Measurements from ENCODE around the gene EXOC6B.

The EXOC6B gene

DNA sequence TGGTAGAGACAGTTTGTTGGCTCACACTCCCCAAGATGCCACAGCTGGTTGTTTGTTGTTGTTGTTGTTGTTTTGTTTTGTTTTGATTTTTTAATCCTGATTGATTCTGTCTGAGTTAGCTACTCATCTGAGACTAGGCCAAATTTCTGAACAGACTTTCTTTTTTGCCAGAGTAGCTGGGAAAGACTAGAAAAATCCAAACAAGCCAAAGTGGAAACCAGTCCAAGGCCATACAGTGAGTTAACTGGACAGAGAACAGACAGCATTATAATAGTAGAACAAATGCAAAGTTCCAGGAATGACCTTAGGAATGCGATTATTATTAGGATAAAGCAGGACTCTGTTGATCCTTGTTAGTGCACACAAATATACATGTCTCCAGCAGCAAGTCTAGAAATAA lies 634.4 kb downstream of the EXOC6B start:
- peaks cover 5% of the 10 kb centered on the region for H3K9me3 ChIP-seq (ENCODE audit: control insufficient read depth, low read length)
- no peaks in the 10 kb centered on the region for H3K4me1 ChIP-seq (ENCODE audit: control insufficient read depth, insufficient read depth, low read length, poor library complexity, severe bottlenecking)
- no peaks in the 10 kb centered on the region for H3K36me3 ChIP-seq (ENCODE audit: control insufficient read depth, insufficient read depth, low read length)
- H3K27ac ChIP-seq (ENCODE audit: low read depth, low read length, severe bottlenecking), result no peak overlapping the region
- WGBS, 2 experiments (ENCODE audit: insufficient coverage in 2 of 2), result 100% methylated on average over 1 of the region's 1 CpG; no CpG with 5 or more reads in 1 of the 2 experiments
- H3K4me3 ChIP-seq (ENCODE audit: extremely low read depth, insufficient read depth, low read length, poor library complexity, severe bottlenecking), result no peak overlapping the region

DNA sequence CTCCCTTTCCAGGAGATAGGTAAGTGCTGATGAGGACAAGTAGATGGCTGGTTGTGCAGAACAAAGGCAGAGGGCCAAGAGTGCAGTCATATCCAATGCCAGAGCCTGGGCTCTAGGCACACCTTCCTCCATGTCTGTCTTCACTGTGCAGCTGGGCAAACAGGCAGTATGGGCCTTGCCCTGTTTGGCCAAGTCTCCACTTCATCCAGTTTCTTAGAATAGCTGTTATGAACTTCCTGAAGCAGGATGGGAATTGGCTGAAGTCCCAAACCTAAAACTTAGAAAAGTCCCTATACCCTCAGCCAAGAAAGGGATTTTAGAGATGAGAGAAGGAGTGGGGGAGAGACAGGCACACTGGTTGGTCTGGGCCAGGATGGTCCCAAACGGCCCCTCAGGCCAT lies 640.6 kb downstream of the EXOC6B start:
- Histone ChIP-seq H3K4me3 (ENCODE audit: extremely low read depth, insufficient read depth, low read length, poor library complexity, severe bottlenecking) (no peak overlapping the region), H3K36me3 (ENCODE audit: control insufficient read depth, insufficient read depth, low read length) (no peaks in the 10 kb centered on the region), H3K4me1 (ENCODE audit: control insufficient read depth, insufficient read depth, low read length, poor library complexity, severe bottlenecking) (peaks cover 3% of the 10 kb centered on the region), H3K9me3 (ENCODE audit: control insufficient read depth, low read length) (peaks cover 5% of the 10 kb centered on the region), H3K27ac (ENCODE audit: low read depth, low read length, severe bottlenecking) (no peak overlapping the region)
- WGBS, 2 experiments (ENCODE audit: insufficient coverage in 2 of 2), result no CpG with 5 or more reads among the region's 1 CpG

DNA sequence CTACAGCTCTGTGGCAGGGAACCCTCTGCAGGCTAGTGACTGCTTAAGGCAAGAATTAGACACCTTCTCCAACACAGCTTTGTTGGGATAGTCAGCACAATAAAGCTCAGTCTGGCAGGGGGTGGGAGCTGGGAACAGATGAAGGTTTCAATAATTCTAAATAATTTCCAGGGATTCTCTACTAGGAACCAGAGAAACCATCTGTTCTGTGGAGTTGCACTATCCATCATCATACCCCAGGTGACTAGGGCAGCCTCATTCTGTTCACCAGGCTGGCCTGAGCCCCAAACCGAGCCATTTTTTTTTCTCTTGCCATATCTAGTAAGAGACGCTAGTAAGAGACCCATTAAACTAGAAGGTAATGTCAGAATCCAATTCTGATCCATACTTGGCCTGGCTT lies 642.4 kb downstream of the EXOC6B start:
- H3K4me1 ChIP-seq (ENCODE audit: control insufficient read depth, insufficient read depth, low read length, poor library complexity, severe bottlenecking), result peaks cover 3% of the 10 kb centered on the region
- peaks cover 7% of the 10 kb centered on the region for H3K36me3 ChIP-seq (ENCODE audit: control insufficient read depth, insufficient read depth, low read length)
- H3K27ac ChIP-seq (ENCODE audit: low read depth, low read length, severe bottlenecking), result no peak overlapping the region
- no peak overlapping the region for H3K4me3 ChIP-seq (ENCODE audit: extremely low read depth, insufficient read depth, low read length, poor library complexity, severe bottlenecking)
- 100% methylated on average over 1 of the region's 2 CpGs; no CpG with 5 or more reads in 1 of the 2 experiments for WGBS, 2 experiments (ENCODE audit: insufficient coverage in 2 of 2)
- H3K9me3 ChIP-seq (ENCODE audit: control insufficient read depth, low read length), result peaks cover 5% of the 10 kb centered on the region

DNA sequence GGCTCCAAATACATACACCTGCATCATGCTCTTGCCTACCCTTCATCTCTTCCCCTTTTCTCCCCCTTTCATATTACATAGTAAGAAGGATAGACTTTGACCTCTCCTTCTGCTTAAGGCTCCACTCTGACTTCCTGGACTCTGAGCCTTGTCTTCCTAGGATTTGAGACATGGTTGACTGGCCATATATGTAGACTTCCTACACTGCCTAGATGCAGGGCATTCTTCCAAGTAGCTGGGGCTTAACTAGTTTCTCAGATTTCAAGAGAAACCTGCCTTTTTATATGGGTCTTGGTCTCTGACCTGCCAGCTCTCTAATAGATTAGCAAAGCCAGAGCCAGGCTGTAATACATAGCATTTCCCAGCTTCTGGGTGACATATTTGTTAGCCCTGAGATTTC lies 642.8 kb downstream of the EXOC6B start:
- H3K9me3 ChIP-seq (ENCODE audit: control insufficient read depth, low read length), result peaks cover 5% of the 10 kb centered on the region
- H3K4me3 ChIP-seq (ENCODE audit: extremely low read depth, insufficient read depth, low read length, poor library complexity, severe bottlenecking), result no peak overlapping the region
- H3K4me1 ChIP-seq (ENCODE audit: control insufficient read depth, insufficient read depth, low read length, poor library complexity, severe bottlenecking), result peaks cover 3% of the 10 kb centered on the region
- H3K36me3 ChIP-seq (ENCODE audit: control insufficient read depth, insufficient read depth, low read length), result peaks cover 11% of the 10 kb centered on the region
- no peak overlapping the region for H3K27ac ChIP-seq (ENCODE audit: low read depth, low read length, severe bottlenecking)

DNA sequence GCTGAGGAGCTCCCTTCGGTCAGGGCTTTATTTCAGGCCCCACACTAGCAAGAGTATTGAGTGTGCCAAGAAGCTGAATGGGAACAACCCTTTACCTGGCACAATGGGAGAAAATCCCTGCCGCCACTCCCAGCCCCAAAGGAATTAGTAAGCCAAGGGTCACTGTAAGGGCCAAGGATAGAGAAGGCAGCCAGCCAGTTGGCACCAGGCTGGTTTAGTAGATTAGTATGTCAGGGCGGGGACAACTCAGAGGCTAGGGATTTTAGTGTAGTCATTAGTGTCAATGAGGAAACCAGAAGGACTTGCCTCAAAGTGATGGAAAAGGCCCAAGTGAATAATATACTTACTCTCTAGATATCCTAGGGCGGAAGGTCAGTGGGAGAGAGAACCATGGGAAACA lies 643.3 kb downstream of the EXOC6B start:
- Histone ChIP-seq H3K36me3 (ENCODE audit: control insufficient read depth, insufficient read depth, low read length) (peaks cover 16% of the 10 kb centered on the region), H3K9me3 (ENCODE audit: control insufficient read depth, low read length) (peaks cover under 1% of the 10 kb centered on the region), H3K27ac (ENCODE audit: low read depth, low read length, severe bottlenecking) (no peak overlapping the region), H3K4me1 (ENCODE audit: control insufficient read depth, insufficient read depth, low read length, poor library complexity, severe bottlenecking) (peaks cover 3% of the 10 kb centered on the region), H3K4me3 (ENCODE audit: extremely low read depth, insufficient read depth, low read length, poor library complexity, severe bottlenecking) (no peak overlapping the region)
- 100% methylated on average over 2 to 3 of the region's 4 CpGs for WGBS, 2 experiments (ENCODE audit: insufficient coverage in 2 of 2)

DNA sequence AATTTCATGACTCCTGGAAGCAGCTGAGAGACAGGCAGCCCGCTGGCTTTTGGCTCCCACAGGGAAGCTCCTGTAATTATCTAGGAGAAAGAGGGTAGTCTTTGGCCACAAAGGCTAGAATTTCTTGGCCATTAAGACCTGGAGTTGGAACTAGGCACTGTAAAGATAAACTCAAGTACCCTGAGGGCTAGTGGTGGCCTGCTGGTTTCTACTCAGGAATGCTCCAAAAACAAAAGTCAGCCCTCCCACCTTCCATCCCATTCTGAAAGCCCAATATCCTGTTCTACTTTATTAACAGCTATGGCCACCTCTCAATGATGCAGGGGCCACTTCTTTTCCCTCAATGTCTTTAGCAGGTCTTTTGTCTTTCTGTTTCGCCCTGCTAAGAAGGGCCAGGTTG lies 644.2 kb downstream of the EXOC6B start:
- no peak overlapping the region for H3K4me3 ChIP-seq (ENCODE audit: extremely low read depth, insufficient read depth, low read length, poor library complexity, severe bottlenecking)
- H3K9me3 ChIP-seq (ENCODE audit: control insufficient read depth, low read length), result no peaks in the 10 kb centered on the region
- H3K36me3 ChIP-seq (ENCODE audit: control insufficient read depth, insufficient read depth, low read length), result peaks cover 21% of the 10 kb centered on the region
- H3K4me1 ChIP-seq (ENCODE audit: control insufficient read depth, insufficient read depth, low read length, poor library complexity, severe bottlenecking), result peaks cover 3% of the 10 kb centered on the region
- 80% methylated on average over 1 of the region's 2 CpGs; no CpG with 5 or more reads in 1 of the 2 experiments for WGBS, 2 experiments (ENCODE audit: insufficient coverage in 2 of 2)
- H3K27ac ChIP-seq (ENCODE audit: low read depth, low read length, severe bottlenecking), result no peak overlapping the region

DNA sequence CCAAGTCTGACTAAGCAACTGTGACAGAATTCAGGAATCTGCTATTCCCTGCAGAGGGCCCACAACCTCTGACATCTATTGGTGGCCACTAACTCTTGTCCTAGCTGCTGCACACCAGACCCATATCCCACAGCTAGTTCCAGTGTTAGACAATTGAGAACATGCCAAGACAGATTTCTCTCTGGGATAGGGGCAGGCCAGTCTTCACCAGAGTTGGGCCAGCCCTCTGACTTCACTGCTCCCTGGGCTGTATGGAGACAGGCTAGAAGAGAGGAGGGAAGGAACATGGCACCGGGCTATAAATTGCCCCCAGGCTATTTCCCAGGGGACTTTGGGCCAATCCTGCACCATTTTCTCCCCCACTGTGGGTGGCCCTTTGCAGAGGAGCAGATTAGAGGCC lies 645.5 kb downstream of the EXOC6B start:
- WGBS, 2 experiments (ENCODE audit: insufficient coverage in 2 of 2), result no CpG with 5 or more reads among the region's 1 CpG
- H3K4me1 ChIP-seq (ENCODE audit: control insufficient read depth, insufficient read depth, low read length, poor library complexity, severe bottlenecking), result peaks cover 3% of the 10 kb centered on the region
- H3K9me3 ChIP-seq (ENCODE audit: control insufficient read depth, low read length), result no peaks in the 10 kb centered on the region
- H3K27ac ChIP-seq (ENCODE audit: low read depth, low read length, severe bottlenecking), result no peak overlapping the region
- H3K36me3 ChIP-seq (ENCODE audit: control insufficient read depth, insufficient read depth, low read length), result peaks cover 28% of the 10 kb centered on the region
- H3K4me3 ChIP-seq (ENCODE audit: extremely low read depth, insufficient read depth, low read length, poor library complexity, severe bottlenecking), result no peak overlapping the region

DNA sequence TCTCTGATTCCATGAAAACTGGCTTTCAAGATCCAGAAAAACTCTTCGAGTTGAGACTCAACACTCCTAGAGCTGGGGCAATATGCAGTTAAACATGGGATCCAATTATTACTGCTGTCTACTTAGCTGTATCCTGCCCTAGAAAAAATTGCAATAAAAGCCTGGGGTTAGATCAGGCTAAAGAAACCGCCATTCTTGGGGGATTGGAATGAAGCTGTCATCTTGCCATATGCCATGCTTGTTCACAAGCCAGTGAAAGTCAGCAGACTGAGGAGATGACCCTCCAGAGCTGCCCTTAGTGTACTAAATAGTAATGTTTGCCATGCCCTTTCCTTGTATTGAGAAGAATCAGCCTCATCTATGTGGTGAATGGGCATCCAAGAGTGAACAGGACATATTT lies 647.3 kb downstream of the EXOC6B start:
- 94 to 100% methylated on average over 2 of the region's 2 CpGs for WGBS, 2 experiments (ENCODE audit: insufficient coverage in 2 of 2)
- Histone ChIP-seq H3K27ac (ENCODE audit: low read depth, low read length, severe bottlenecking) (no peak overlapping the region), H3K9me3 (ENCODE audit: control insufficient read depth, low read length) (no peaks in the 10 kb centered on the region), H3K36me3 (ENCODE audit: control insufficient read depth, insufficient read depth, low read length) (peaks cover 28% of the 10 kb centered on the region), H3K4me3 (ENCODE audit: extremely low read depth, insufficient read depth, low read length, poor library complexity, severe bottlenecking) (no peak overlapping the region), H3K4me1 (ENCODE audit: control insufficient read depth, insufficient read depth, low read length, poor library complexity, severe bottlenecking) (peaks cover 8% of the 10 kb centered on the region)

DNA sequence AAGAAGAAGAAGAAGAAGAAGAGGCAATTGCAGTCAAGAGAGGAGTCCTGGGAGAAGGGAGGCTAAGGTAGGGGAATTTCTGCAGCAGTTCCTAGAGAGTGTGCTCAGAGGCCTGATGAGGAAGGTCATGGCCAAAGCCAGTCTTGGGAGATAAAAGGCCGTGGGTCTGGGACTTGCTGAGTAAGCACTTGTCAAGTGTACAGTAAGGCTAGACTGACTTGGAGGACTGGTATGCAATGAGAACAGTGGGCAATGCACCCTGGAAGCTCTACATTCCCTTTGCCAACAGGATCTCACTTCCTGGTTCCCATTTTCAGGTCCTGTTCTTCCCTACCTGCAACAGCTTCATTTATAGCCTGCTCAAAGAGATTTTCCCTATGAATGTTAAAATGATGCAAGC lies 649.6 kb downstream of the EXOC6B start:
- Histone ChIP-seq H3K27ac (ENCODE audit: low read depth, low read length, severe bottlenecking) (no peak overlapping the region), H3K36me3 (ENCODE audit: control insufficient read depth, insufficient read depth, low read length) (peaks cover 28% of the 10 kb centered on the region)
- 89 to 91% methylated on average over 1 of the region's 1 CpG for WGBS, 2 experiments (ENCODE audit: insufficient coverage in 2 of 2)

DNA sequence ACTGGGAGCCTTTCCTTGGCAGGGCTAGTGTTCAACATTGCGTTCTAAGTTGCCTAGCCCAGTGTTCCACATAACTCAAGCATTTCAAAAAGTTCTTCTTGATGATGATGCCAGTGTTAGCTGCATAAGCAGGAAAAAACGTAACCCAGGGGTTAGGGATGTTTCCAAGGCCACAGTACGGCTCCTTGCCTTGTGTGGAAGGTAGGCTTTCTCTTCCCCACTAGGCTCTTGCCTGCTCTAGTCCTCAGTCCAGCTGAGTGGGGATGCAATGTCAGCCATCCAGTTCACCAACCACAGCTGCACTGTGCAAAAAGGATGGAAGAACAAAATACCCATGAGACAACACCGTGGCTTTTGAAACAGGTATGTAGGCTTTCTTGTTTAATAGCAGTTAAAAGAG lies 650.2 kb downstream of the EXOC6B start:
- no peaks in the 10 kb centered on the region for H3K9me3 ChIP-seq (ENCODE audit: control insufficient read depth, low read length)
- no peak overlapping the region for H3K4me3 ChIP-seq (ENCODE audit: extremely low read depth, insufficient read depth, low read length, poor library complexity, severe bottlenecking)
- peaks cover 28% of the 10 kb centered on the region for H3K36me3 ChIP-seq (ENCODE audit: control insufficient read depth, insufficient read depth, low read length)
- no peak overlapping the region for H3K27ac ChIP-seq (ENCODE audit: low read depth, low read length, severe bottlenecking)
- 80 to 100% methylated on average over 1 to 2 of the region's 4 CpGs for WGBS, 2 experiments (ENCODE audit: insufficient coverage in 2 of 2)
- H3K4me1 ChIP-seq (ENCODE audit: control insufficient read depth, insufficient read depth, low read length, poor library complexity, severe bottlenecking), result peaks cover 5% of the 10 kb centered on the region

More for the DNA sequence above, 649.6 kb downstream of the EXOC6B start:
- peaks cover 8% of the 10 kb centered on the region for H3K4me1 ChIP-seq (ENCODE audit: control insufficient read depth, insufficient read depth, low read length, poor library complexity, severe bottlenecking)
- no peak overlapping the region for H3K4me3 ChIP-seq (ENCODE audit: extremely low read depth, insufficient read depth, low read length, poor library complexity, severe bottlenecking)
- H3K9me3 ChIP-seq (ENCODE audit: control insufficient read depth, low read length), result no peaks in the 10 kb centered on the region

DNA sequence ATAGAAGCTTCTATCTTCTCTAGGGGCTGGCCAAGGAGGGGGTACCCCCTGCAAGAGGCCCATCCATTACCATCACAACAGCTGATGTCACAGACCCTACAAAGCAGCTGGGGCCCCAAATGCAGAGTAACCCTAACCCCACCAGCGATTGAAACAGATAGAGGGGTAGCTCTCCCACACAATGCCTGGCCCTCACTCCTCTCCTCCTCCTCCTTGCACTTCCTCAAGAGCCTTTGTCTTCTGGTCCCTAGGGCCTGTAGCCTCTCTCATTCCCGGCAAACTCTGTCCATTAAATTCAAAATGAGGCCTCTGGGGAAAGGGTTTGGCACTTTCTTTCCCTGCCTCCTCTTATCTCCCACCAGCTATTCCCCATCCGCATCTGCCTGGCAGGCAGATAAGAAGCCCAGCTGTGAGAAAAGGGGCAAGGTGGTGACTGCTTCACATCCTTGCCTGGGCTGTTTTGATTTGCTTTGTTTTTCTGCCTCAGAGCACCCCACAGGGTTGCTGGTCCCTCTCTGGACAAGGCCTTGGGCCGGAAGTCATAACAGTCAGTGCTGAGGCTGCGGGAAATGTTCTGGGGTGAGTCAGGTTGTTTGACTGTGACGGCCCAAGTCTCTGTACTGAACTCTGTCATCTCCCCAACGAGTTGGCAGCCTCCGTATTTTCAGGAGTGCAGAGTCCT lies 652.1 kb downstream of the EXOC6B start:
- peaks cover 5% of the 10 kb centered on the region for H3K4me1 ChIP-seq (ENCODE audit: control insufficient read depth, insufficient read depth, low read length, poor library complexity, severe bottlenecking)
- no peak overlapping the region for H3K4me3 ChIP-seq (ENCODE audit: extremely low read depth, insufficient read depth, low read length, poor library complexity, severe bottlenecking)
- peak overlapping the region; percentile 23 for H3K27ac ChIP-seq (ENCODE audit: low read depth, low read length, severe bottlenecking)
- 38 to 62% methylated on average over 4 to 7 of the region's 8 CpGs for WGBS, 2 experiments (ENCODE audit: insufficient coverage in 2 of 2)
- H3K9me3 ChIP-seq (ENCODE audit: control insufficient read depth, low read length), result no peaks in the 10 kb centered on the region
- peaks cover 25% of the 10 kb centered on the region for H3K36me3 ChIP-seq (ENCODE audit: control insufficient read depth, insufficient read depth, low read length)

Data from mesodermal cell (in vitro differentiated cells).